OCI-LY1 (cell line): ENCODE measurements around the gene INSR.

ENCODE experiments used
- H2AFZ ChIP-seq: fragments of 200-600 bp; sonication (generic), shearing (Covaris generic); 2 replicates; pipeline ENCODE4 v1.6.0; 2014; ENCODE audit warnings: antibody characterized with exemption, mild to moderate bottlenecking, low read length
- H3F3A ChIP-seq: fragments of 200-600 bp; sonication (generic), shearing (Covaris generic); 2 replicates; pipeline ENCODE4 v1.6.0; 2014; ENCODE audit warnings: mild to moderate bottlenecking, antibody characterized with exemption, low read length, moderate library complexity; ENCODE audit not compliant: insufficient read depth
- H3K27ac ChIP-seq: fragments of 200-600 bp; sonication (generic); 2 replicates; pipeline ENCODE4 v1.5.1; 2014; ENCODE audit warnings: low read length, mixed run types, mild to moderate bottlenecking, low read depth; ENCODE audit not compliant: poor library complexity, severe bottlenecking
- H3K27me3 ChIP-seq: fragments of 200-600 bp; sonication (generic); 2 replicates; pipeline ENCODE4 v1.6.0; 2014; ENCODE audit warnings: antibody characterized with exemption, mild to moderate bottlenecking, low read length, moderate library complexity; ENCODE audit not compliant: insufficient read depth
- H3K36me3 ChIP-seq: fragments of 200-600 bp; sonication (generic); 2 replicates; pipeline ENCODE4 v1.6.1; 2014; ENCODE audit warnings: mild to moderate bottlenecking, antibody characterized with exemption, low read length, moderate library complexity, mixed read lengths; ENCODE audit not compliant: insufficient read depth
- H3K4me1 ChIP-seq: fragments of 200-600 bp; sonication (generic); 2 replicates; pipeline ENCODE4 v1.5.1; 2014; ENCODE audit warnings: mild to moderate bottlenecking, low read length, moderate library complexity; ENCODE audit not compliant: insufficient read depth, severe bottlenecking
- H3K4me2 ChIP-seq: fragments of 200-600 bp; sonication (generic), shearing (Covaris generic); 2 replicates; pipeline ENCODE4 v1.6.1; 2014; ENCODE audit warnings: low read length
- H3K4me3 ChIP-seq: fragments of 200-600 bp; sonication (generic); 2 replicates; pipeline ENCODE4 v1.5.1; 2014; ENCODE audit warnings: low read length, low read depth, mild to moderate bottlenecking, mixed read lengths; ENCODE audit not compliant: poor library complexity, severe bottlenecking
- H3K79me2 ChIP-seq: fragments of 200-600 bp; shearing (Covaris generic); 2 replicates; pipeline ENCODE4 v1.6.1; 2016; ENCODE audit warnings: mixed run types, low read length, mixed read lengths; ENCODE audit not compliant: insufficient read depth
- H3K9ac ChIP-seq: fragments of 200-600 bp; sonication (generic), shearing (Covaris generic); 2 replicates; pipeline ENCODE4 v1.6.1; 2014; ENCODE audit warnings: mild to moderate bottlenecking, low read length, mixed read lengths
- H3K9me2 ChIP-seq: fragments of 200-600 bp; sonication (generic), shearing (Covaris generic); 2 replicates; pipeline ENCODE4 v1.6.1; 2014; ENCODE audit warnings: low read depth, mild to moderate bottlenecking, low read length, mixed read lengths
- H3K9me3 ChIP-seq: fragments of 200-600 bp; shearing (Covaris generic); 2 replicates; pipeline ENCODE4 v1.6.1; 2014; ENCODE audit warnings: low read length, mixed read lengths
- H4K20me1 ChIP-seq: fragments of 200-600 bp; sonication (generic), shearing (Covaris generic); 2 replicates; pipeline ENCODE4 v1.6.0; 2016; ENCODE audit warnings: mild to moderate bottlenecking, low read length; ENCODE audit not compliant: insufficient read depth
- CTCF ChIP-seq: fragments of 200-600 bp; sonication (generic), shearing (Covaris generic); IDR thresholded peaks from 2 replicates; pipeline ENCODE4 v1.5.1; 2017; ENCODE audit warnings: mild to moderate bottlenecking, antibody characterized with exemption, low read length, moderate library complexity, mixed read lengths
- EZH2 ChIP-seq: fragments of 200-600 bp; sonication (generic), shearing (Covaris generic); IDR thresholded peaks from 2 replicates; pipeline ENCODE4 v1.8.0; 2017; ENCODE audit warnings: borderline replicate concordance, mixed run types, mild to moderate bottlenecking, antibody characterized with exemption, low read length, moderate library complexity, mixed read lengths

INSR gene

DNA sequence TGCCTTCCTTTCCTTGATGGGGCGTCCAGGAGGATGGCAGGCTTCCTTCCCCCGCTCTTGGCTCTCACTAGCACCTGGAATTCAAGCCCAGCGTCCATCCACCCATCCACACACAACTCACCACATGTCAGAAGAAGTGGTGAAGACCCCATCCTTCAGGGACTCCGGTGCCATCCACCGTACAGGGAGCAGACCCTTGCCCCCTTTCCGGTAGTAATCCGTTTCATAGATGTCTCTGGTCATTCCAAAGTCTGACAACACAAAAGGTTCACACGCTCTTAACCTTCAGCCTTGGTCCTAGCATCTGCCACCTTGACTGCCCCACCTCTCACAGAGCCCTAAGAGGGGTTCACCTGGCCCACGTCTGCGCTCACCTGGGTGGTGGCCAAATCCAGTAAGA, 173.7 kb downstream of the INSR start:
- Histone ChIP-seq H3K9me2 (no peaks in the 10 kb centered on the region), H3K79me2 (no peaks in the 10 kb centered on the region), H3K4me2 (no peak overlapping the region), H3K9ac (no peak overlapping the region), H3K9me3 (no peaks in the 10 kb centered on the region), H2AFZ (no peak overlapping the region), H4K20me1 (no peaks in the 10 kb centered on the region), H3F3A (no peaks in the 10 kb centered on the region), H3K4me1 (peaks cover 4% of the 10 kb centered on the region), H3K27ac (no peak overlapping the region), H3K4me3 (no peak overlapping the region), H3K27me3 (peaks cover 16% of the 10 kb centered on the region), H3K36me3 (no peaks in the 10 kb centered on the region; the same call in 1 of the 2 replicates)
- TF ChIP-seq CTCF (no peak), EZH2 (no peak)

DNA sequence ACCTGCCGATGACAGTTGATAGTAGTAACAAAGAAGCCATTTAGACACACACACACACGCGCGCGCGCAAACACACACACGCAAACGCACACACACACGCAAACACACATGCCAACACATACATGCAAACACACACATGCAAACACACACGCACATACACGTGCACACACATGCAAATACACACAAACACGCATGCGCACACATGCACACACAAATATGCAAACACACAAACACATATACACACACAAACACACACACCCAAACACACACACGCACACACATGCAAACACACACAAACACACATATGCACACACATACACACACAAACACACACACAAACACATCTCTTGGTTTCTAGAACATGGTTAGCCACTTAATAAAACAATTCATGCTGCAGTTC, 174.6 kb downstream of the INSR start:
- Histone ChIP-seq H3K9me3 (no peaks in the 10 kb centered on the region), H3K27me3 (peaks cover 20% of the 10 kb centered on the region), H3K79me2 (no peaks in the 10 kb centered on the region), H4K20me1 (no peaks in the 10 kb centered on the region), H3K4me1 (peaks cover 4% of the 10 kb centered on the region), H3K36me3 (no peaks in the 10 kb centered on the region), H3K27ac (no peak overlapping the region), H2AFZ (no peak overlapping the region), H3K4me3 (no peak overlapping the region), H3K9ac (no peak overlapping the region), H3K4me2 (no peak overlapping the region), H3K9me2 (no peaks in the 10 kb centered on the region), H3F3A (no peaks in the 10 kb centered on the region)
- TF ChIP-seq EZH2 = no peak
- no peak for TF ChIP-seq CTCF

DNA sequence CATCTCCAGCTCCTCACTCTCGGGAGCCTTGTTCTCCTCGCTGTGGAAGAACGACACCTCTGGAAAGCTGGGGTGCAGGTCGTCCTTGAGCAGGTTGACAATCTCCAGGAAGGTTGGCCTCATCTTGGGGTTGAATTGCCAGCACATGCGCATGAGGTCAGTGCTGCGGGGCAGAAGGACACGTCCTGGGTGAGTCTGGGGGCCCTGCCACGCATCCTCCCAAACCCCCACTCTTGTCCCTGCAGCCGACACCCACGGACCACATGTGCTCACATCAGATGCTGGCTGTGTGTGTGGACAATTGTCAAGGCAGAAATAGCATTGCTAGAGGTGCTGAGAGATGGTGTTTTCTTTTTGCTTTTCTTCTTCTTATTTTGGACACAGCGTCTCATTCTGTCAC, 177.0 kb downstream of the INSR start:
- no peak overlapping the region for H3K4me2 ChIP-seq
- no peaks in the 10 kb centered on the region for H3F3A ChIP-seq
- no peak overlapping the region for H3K27ac ChIP-seq
- H3K9ac ChIP-seq = no peak overlapping the region
- H3K4me3 ChIP-seq = no peak overlapping the region
- no peaks in the 10 kb centered on the region for H3K9me2 ChIP-seq
- peaks cover 5% of the 10 kb centered on the region; the same call in 1 of the 2 replicates for H3K9me3 ChIP-seq
- peaks cover 4% of the 10 kb centered on the region for H3K4me1 ChIP-seq
- no peaks in the 10 kb centered on the region for H4K20me1 ChIP-seq
- H2AFZ ChIP-seq = no peak overlapping the region
- H3K27me3 ChIP-seq = peaks cover 25% of the 10 kb centered on the region
- H3K36me3 ChIP-seq = no peaks in the 10 kb centered on the region; the same call in 1 of the 2 replicates
- TF ChIP-seq CTCF (no peak), EZH2 (no peak)
- no peaks in the 10 kb centered on the region for H3K79me2 ChIP-seq
